Smooth muscle cell (in vitro differentiated cells): ENCODE data around the gene GLIPR2. TPM values are rescaled to one million over a fixed set of nuclear protein-coding genes. Genes with fewer than 3 reads are reported as not detected.
"Not testable (repeated sequence)": the region's sequence is repeated elsewhere in the genome, so short reads cannot be mapped to it uniquely, and the experiment has no call there.

Source experiments
- DNase-seq: peaks from one replicate; lab custom pipeline; 2025; ENCODE audit not compliant: unreplicated experiment; lab: John Stamatoyannopoulos, UW
- H2AFZ ChIP-seq: fragments of 200-600 bp; sonication (generic); 2 replicates; pipeline ENCODE4 v1.6.0; 2016; ENCODE audit warnings: antibody characterized with exemption, low read depth, mild to moderate bottlenecking
- H3F3A ChIP-seq: fragments of 200-600 bp; sonication (generic); 2 replicates; pipeline ENCODE4 v1.6.0; 2017; ENCODE audit warnings: antibody characterized with exemption, low read depth
- H3K27ac ChIP-seq: fragments of 200-600 bp; sonication (generic); 2 replicates; pipeline ENCODE4 v1.5.1; 2016; ENCODE audit warnings: low read depth, mild to moderate bottlenecking
- H3K27me3 ChIP-seq: fragments of 200-600 bp; sonication (generic); 2 replicates; pipeline ENCODE4 v1.6.1; 2016; ENCODE audit warnings: low read depth, mild to moderate bottlenecking
- H3K36me3 ChIP-seq: fragments of 200-600 bp; sonication (generic); 2 replicates; pipeline ENCODE4 v1.5.1; 2016; ENCODE audit warnings: low read depth
- H3K4me1 ChIP-seq: fragments of 200-600 bp; sonication (generic); 2 replicates; pipeline ENCODE4 v1.5.1; 2016; ENCODE audit warnings: low read depth
- H3K4me2 ChIP-seq: fragments of 200-600 bp; sonication (generic); 2 replicates; pipeline ENCODE4 v1.6.0; 2016; ENCODE audit warnings: mild to moderate bottlenecking
- H3K4me3 ChIP-seq: fragments of 200-600 bp; sonication (generic); 2 replicates; pipeline ENCODE4 v1.5.1; 2016; ENCODE audit warnings: mild to moderate bottlenecking
- H3K79me2 ChIP-seq: fragments of 200-600 bp; sonication (generic); 2 replicates; pipeline ENCODE4 v1.6.0; 2016; ENCODE audit warnings: low read depth, mild to moderate bottlenecking
- H3K9ac ChIP-seq: fragments of 200-600 bp; sonication (generic); 2 replicates; pipeline ENCODE4 v1.6.0; 2016; ENCODE audit warnings: low read depth
- H3K9me3 ChIP-seq: fragments of 200-600 bp; sonication (generic); replicated peaks from 2 replicates; pipeline ENCODE4 v1.5.1; 2016; ENCODE audit warnings: low read depth
- H4K20me1 ChIP-seq: fragments of 200-600 bp; sonication (generic); 2 replicates; pipeline ENCODE4 v1.6.0; 2016; ENCODE audit warnings: low read depth
- WGBS: methylation state at CpG from one replicate; pipeline ENCODE4 v1.1.7; 2016; ENCODE audit warnings: low lambda C conversion rate; 5-methylcytosine and 5-hydroxymethylcytosine counted together
- polyA plus RNA-seq: library from polyadenylated mRNA; unstranded; fragments of >200 nt; fragmentation: Nextera tagmentation; extraction: Ambion mirVana; gene quantifications from 2 replicates; pipeline ENCODE4 v1.2.1, GENCODE V29; 2016
- total RNA-seq: library from RNA; depleted of rRNA; stranded (reverse); fragments of >200 nt; gene quantifications from 2 replicates; pipeline ENCODE4 v1.2.3, GENCODE V29; 2014
- TF ChIP-seq, protein P1 (sequence below): fragments of 200-600 bp; sonication (generic); IDR thresholded peaks from 2 replicates; pipeline ENCODE4 v1.5.1; 2017; ENCODE audit warnings: borderline replicate concordance, mild to moderate bottlenecking, antibody characterized with exemption; ENCODE audit not compliant: insufficient read depth, poor library complexity, severe bottlenecking

GLIPR2 gene
- total and polyA plus RNA-seq, 2 experiments from 2014 or later: 30.7 to 121 TPM

- H3K27ac ChIP-seq: no peak overlapping the region
- H3K9me3 ChIP-seq: peaks cover 4% of the 10 kb centered on the region
- WGBS: 78% methylated on average over 7 of the region's 7 CpGs
- no peak overlapping the region for H3K4me3 ChIP-seq
- no peak for DNase-seq
- no peaks in the 10 kb centered on the region for H3K36me3 ChIP-seq
- no peaks in the 10 kb centered on the region for H3K27me3 ChIP-seq
- no peaks in the 10 kb centered on the region for H4K20me1 ChIP-seq
- H2AFZ ChIP-seq: no peak overlapping the region
- H3F3A ChIP-seq: peaks cover 16% of the 10 kb centered on the region
- H3K4me2 ChIP-seq: no peak overlapping the region
- no peaks in the 10 kb centered on the region for H3K79me2 ChIP-seq
- H3K4me1 ChIP-seq: peaks cover 25% of the 10 kb centered on the region
- TF ChIP-seq, protein P1, sequence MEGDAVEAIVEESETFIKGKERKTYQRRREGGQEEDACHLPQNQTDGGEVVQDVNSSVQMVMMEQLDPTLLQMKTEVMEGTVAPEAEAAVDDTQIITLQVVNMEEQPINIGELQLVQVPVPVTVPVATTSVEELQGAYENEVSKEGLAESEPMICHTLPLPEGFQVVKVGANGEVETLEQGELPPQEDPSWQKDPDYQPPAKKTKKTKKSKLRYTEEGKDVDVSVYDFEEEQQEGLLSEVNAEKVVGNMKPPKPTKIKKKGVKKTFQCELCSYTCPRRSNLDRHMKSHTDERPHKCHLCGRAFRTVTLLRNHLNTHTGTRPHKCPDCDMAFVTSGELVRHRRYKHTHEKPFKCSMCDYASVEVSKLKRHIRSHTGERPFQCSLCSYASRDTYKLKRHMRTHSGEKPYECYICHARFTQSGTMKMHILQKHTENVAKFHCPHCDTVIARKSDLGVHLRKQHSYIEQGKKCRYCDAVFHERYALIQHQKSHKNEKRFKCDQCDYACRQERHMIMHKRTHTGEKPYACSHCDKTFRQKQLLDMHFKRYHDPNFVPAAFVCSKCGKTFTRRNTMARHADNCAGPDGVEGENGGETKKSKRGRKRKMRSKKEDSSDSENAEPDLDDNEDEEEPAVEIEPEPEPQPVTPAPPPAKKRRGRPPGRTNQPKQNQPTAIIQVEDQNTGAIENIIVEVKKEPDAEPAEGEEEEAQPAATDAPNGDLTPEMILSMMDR: no peak
- no peak overlapping the region for H3K9ac ChIP-seq
Observed at GRCh38 chr9:36158917-36159316, 22.4 kb downstream of the GLIPR2 start.

- not testable (repeated sequence) for H4K20me1 ChIP-seq, DNase-seq, H3K27ac ChIP-seq, H3K9ac ChIP-seq, H3K9me3 ChIP-seq, H3K36me3 ChIP-seq, H3K4me3 ChIP-seq, H3K79me2 ChIP-seq, H2AFZ ChIP-seq, H3K27me3 ChIP-seq, H3K4me2 ChIP-seq
- WGBS: 91% methylated on average over 4 of the region's 4 CpGs
- Histone ChIP-seq H3K4me1 (peaks cover 27% of the 10 kb centered on the region), H3F3A (peaks cover 22% of the 10 kb centered on the region)
Observed at GRCh38 chr9:36159509-36159908, 23.0 kb downstream of the GLIPR2 start.

- H3K27ac ChIP-seq: peak overlapping the region; percentile 86
- 81% methylated on average over 11 of the region's 11 CpGs for WGBS
- not testable (repeated sequence) for DNase-seq, H2AFZ ChIP-seq, H4K20me1 ChIP-seq, H3K9me3 ChIP-seq, H3K79me2 ChIP-seq, H3K4me2 ChIP-seq, H3K9ac ChIP-seq, H3K27me3 ChIP-seq, H3K36me3 ChIP-seq, H3K4me3 ChIP-seq
- peaks cover 23% of the 10 kb centered on the region for H3F3A ChIP-seq
- H3K4me1 ChIP-seq: peaks cover 27% of the 10 kb centered on the region
Observed at GRCh38 chr9:36160126-36160525, 23.6 kb downstream of the GLIPR2 start.

DNA sequence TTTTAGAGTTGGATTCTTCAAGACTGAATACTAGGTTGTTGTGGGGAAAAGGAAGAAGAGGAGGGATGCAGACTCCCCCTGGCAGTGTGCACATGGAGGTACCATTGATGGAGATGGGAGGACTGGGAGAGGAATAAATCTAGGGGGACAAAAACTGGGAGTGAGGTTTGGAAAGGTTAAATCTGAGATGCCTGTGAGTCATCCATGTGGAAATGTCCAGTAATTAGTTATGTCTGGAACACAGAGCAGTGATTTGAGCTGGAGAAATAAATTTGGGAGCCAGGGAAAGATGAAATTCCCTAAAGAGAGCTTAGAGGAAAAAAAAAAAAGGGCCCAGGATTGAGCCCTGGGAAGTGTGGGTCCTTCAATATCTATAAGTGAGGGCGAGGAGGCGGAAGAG is 24.7 kb downstream of the GLIPR2 start:
- Histone ChIP-seq H4K20me1 (no peaks in the 10 kb centered on the region), H3K9ac (peak overlapping the region; percentile 1), H3K36me3 (no peaks in the 10 kb centered on the region), H3K9me3 (peaks cover 4% of the 10 kb centered on the region), H3K27ac (peak overlapping the region; percentile 86), H3K4me1 (peaks cover 27% of the 10 kb centered on the region), H3K27me3 (no peaks in the 10 kb centered on the region), H3K4me2 (peak overlapping the region; percentile 27), H2AFZ (no peak overlapping the region), H3F3A (peaks cover 18% of the 10 kb centered on the region), H3K4me3 (no peak overlapping the region), H3K79me2 (no peaks in the 10 kb centered on the region)
- DNase-seq: no peak
- TF ChIP-seq, protein P1: no peak
- WGBS: 61% methylated on average over 2 of the region's 2 CpGs

GRCh38 chr9:36162211-36162738 is 25.7 kb downstream of the GLIPR2 start:
- H3K27ac ChIP-seq: peak overlapping the region; percentile 86

More at GRCh38 chr9:36162211-36162738, 25.7 kb downstream of the GLIPR2 start:
- H3K4me3 ChIP-seq: no peak overlapping the region
- peak overlapping the region; percentile 37 for H3K9ac ChIP-seq
- no peaks in the 10 kb centered on the region for H3K9me3 ChIP-seq
- H3F3A ChIP-seq: peaks cover 18% of the 10 kb centered on the region
- no peak for DNase-seq
- WGBS: 91% methylated on average over 17 of the region's 17 CpGs
- H3K4me2 ChIP-seq: peak overlapping the region; percentile 37
- peaks cover 27% of the 10 kb centered on the region for H3K4me1 ChIP-seq
- H2AFZ ChIP-seq: no peak overlapping the region
- no peaks in the 10 kb centered on the region for H3K36me3 ChIP-seq
- H3K79me2 ChIP-seq: no peaks in the 10 kb centered on the region
- no peaks in the 10 kb centered on the region for H3K27me3 ChIP-seq
- no peaks in the 10 kb centered on the region for H4K20me1 ChIP-seq
- TF ChIP-seq, protein P1: no peak
